ENCODE results near the gene ADGRL3.

ADGRL3 gene

DNA sequence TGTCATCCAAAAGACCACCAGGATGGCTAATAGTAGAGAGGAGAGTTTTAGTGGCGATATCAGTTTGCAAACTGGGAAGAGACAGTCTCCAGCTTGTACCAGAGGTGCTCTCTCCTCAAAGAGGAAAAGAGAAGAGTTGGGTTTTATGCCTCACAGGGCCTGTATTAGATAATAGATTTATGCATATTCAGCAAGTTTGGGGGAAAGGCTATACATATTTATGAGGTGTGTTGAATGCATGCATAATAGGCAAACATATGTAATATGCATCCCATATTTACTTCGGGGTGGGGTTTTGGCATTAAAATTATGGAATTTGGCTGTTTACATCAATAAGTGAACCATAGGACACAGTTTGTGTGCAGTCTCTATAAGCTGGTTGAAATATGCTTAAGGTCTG lies 22.8 kb upstream of the ADGRL3 start:
- H3F3A ChIP-seq (ENCODE audit: insufficient read depth) = no peaks in the 10 kb centered on the region
- no peak for TF ChIP-seq EZH2phosphoT487 (conservative IDR thresholded peaks at IDR 0.05; ENCODE audit: low read length)
- TF ChIP-seq, protein P1, sequence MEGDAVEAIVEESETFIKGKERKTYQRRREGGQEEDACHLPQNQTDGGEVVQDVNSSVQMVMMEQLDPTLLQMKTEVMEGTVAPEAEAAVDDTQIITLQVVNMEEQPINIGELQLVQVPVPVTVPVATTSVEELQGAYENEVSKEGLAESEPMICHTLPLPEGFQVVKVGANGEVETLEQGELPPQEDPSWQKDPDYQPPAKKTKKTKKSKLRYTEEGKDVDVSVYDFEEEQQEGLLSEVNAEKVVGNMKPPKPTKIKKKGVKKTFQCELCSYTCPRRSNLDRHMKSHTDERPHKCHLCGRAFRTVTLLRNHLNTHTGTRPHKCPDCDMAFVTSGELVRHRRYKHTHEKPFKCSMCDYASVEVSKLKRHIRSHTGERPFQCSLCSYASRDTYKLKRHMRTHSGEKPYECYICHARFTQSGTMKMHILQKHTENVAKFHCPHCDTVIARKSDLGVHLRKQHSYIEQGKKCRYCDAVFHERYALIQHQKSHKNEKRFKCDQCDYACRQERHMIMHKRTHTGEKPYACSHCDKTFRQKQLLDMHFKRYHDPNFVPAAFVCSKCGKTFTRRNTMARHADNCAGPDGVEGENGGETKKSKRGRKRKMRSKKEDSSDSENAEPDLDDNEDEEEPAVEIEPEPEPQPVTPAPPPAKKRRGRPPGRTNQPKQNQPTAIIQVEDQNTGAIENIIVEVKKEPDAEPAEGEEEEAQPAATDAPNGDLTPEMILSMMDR (IDR thresholded peaks at IDR 0.05; ENCODE audit: insufficient read depth, low read length, poor library complexity, severe bottlenecking) = no peak

DNA sequence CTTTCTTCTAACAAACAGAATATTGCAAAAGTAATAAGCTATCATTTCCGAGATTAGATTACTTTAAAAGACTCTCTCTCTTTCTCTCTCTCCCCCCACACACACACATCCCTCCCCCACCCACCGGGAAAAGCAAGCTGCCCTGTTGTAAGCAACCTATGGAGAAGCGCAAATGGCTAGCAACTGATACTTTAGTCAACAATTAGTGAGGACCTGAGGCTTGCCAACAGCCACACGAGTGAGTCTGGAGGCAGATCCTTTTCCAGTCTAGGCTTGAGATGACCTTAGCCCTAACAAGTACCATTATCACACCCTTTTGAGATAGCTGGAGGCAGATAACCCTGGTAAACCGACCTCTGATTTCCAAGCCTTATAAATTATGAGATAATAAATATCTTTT lies 19.7 kb upstream of the ADGRL3 start:
- no peaks in the 10 kb centered on the region for H3K27me3 ChIP-seq (ENCODE audit: low read length)
- no peaks in the 10 kb centered on the region for H3K9me3 ChIP-seq (ENCODE audit: insufficient read depth, low read length)
- no peak overlapping the region for H2AFZ ChIP-seq (ENCODE audit: low read depth, low read length, severe bottlenecking)
- no peak overlapping the region for H3K4me3 ChIP-seq (ENCODE audit: insufficient read depth, low read length, poor library complexity, severe bottlenecking)
- no peak overlapping the region for H3K4me2 ChIP-seq (ENCODE audit: low read depth, low read length, poor library complexity, severe bottlenecking)
- no peak for TF ChIP-seq EZH2phosphoT487 (conservative IDR thresholded peaks at IDR 0.05; ENCODE audit: low read length)
- TF ChIP-seq, protein P1 (IDR thresholded peaks at IDR 0.05; ENCODE audit: insufficient read depth, low read length, poor library complexity, severe bottlenecking) = no peak
- no peaks in the 10 kb centered on the region for H3F3A ChIP-seq (ENCODE audit: insufficient read depth)
- no peaks in the 10 kb centered on the region for H3K79me2 ChIP-seq (ENCODE audit: insufficient read depth, low read length)
- no peaks in the 10 kb centered on the region for H3K9me2 ChIP-seq (replicated peaks; ENCODE audit: insufficient read depth, low read length)
- no peak overlapping the region for H3K9ac ChIP-seq (ENCODE audit: low read length)
- no peaks in the 10 kb centered on the region for H3K36me3 ChIP-seq (ENCODE audit: low read length)
- H4K20me1 ChIP-seq (ENCODE audit: low read depth, low read length) = no peaks in the 10 kb centered on the region
- H3K27ac ChIP-seq (ENCODE audit: low read depth, low read length) = no peak overlapping the region

More for the DNA sequence above, 22.8 kb upstream of the ADGRL3 start:
- H3K79me2 ChIP-seq (ENCODE audit: insufficient read depth, low read length) = no peaks in the 10 kb centered on the region
- no peak overlapping the region for H3K4me2 ChIP-seq (ENCODE audit: low read depth, low read length, poor library complexity, severe bottlenecking)
- H2AFZ ChIP-seq (ENCODE audit: low read depth, low read length, severe bottlenecking) = no peak overlapping the region
- H3K36me3 ChIP-seq (ENCODE audit: low read length) = no peaks in the 10 kb centered on the region
- no peaks in the 10 kb centered on the region for H3K27me3 ChIP-seq (ENCODE audit: low read length)
- H3K4me3 ChIP-seq (ENCODE audit: insufficient read depth, low read length, poor library complexity, severe bottlenecking) = no peak overlapping the region
- H3K9me3 ChIP-seq (ENCODE audit: insufficient read depth, low read length) = no peaks in the 10 kb centered on the region
- H4K20me1 ChIP-seq (ENCODE audit: low read depth, low read length) = no peaks in the 10 kb centered on the region
- no peaks in the 10 kb centered on the region for H3K9me2 ChIP-seq (replicated peaks; ENCODE audit: insufficient read depth, low read length)
- H3K9ac ChIP-seq (ENCODE audit: low read length) = no peak overlapping the region
- no peak overlapping the region for H3K27ac ChIP-seq (ENCODE audit: low read depth, low read length)

DNA sequence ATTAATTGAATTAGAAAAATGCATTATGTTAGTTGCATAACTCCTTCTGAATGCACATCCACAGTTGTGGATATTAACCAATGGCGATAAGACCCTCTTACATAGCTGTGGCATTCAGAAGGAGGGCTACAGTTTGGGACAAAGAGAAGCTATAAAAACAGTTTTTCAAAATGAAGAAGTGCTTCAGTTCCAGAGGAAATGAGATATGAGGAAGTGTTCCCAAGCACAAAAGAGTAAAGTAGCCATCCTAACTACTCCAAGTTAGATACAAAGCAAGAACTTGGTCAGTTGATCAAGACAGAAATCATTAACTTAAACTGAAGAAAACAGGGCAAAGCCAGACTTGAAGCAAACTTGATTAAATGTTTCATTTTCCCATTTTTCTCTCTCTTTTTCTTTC lies 17.2 kb upstream of the ADGRL3 start:
- H3F3A ChIP-seq (ENCODE audit: insufficient read depth) = no peaks in the 10 kb centered on the region
- H3K4me2 ChIP-seq (ENCODE audit: low read depth, low read length, poor library complexity, severe bottlenecking) = no peak overlapping the region
- H3K27me3 ChIP-seq (ENCODE audit: low read length) = no peaks in the 10 kb centered on the region
- no peak for TF ChIP-seq EZH2phosphoT487 (conservative IDR thresholded peaks at IDR 0.05; ENCODE audit: low read length)
- TF ChIP-seq, protein P1 (IDR thresholded peaks at IDR 0.05; ENCODE audit: insufficient read depth, low read length, poor library complexity, severe bottlenecking) = no peak
- no peak overlapping the region for H3K9ac ChIP-seq (ENCODE audit: low read length)
- H4K20me1 ChIP-seq (ENCODE audit: low read depth, low read length) = no peaks in the 10 kb centered on the region
- H3K79me2 ChIP-seq (ENCODE audit: insufficient read depth, low read length) = no peaks in the 10 kb centered on the region
- no peak overlapping the region for H2AFZ ChIP-seq (ENCODE audit: low read depth, low read length, severe bottlenecking)
- H3K36me3 ChIP-seq (ENCODE audit: low read length) = no peaks in the 10 kb centered on the region
- H3K9me3 ChIP-seq (ENCODE audit: insufficient read depth, low read length) = no peaks in the 10 kb centered on the region
- no peak overlapping the region for H3K4me3 ChIP-seq (ENCODE audit: insufficient read depth, low read length, poor library complexity, severe bottlenecking)
- no peak overlapping the region for H3K27ac ChIP-seq (ENCODE audit: low read depth, low read length)
- H3K9me2 ChIP-seq (replicated peaks; ENCODE audit: insufficient read depth, low read length) = no peaks in the 10 kb centered on the region
